RWPE2 (cell line): ENCODE data around the gene TNS3.

Source experiments
- ATAC-seq: fragments of 200-7000 bp; cut with Tn5 transposase; 3 replicates; pipeline ENCODE4 v1.9.1; 2021; ENCODE audit warnings: low read depth
- DNase-seq: peaks from one replicate; pipeline ENCODE4 v3.0.0-alpha.2; 2020; ENCODE audit warnings: low spot score
- H3K27ac ChIP-seq: fragments of 450-650 bp; 2 replicates; pipeline ENCODE4 v1.5.1; 2017; ENCODE audit warnings: mild to moderate bottlenecking; ENCODE audit not compliant: poor library complexity, severe bottlenecking
- H3K27me3 ChIP-seq: fragments of 250-450 bp; sonication (Bioruptor Pico); 2 replicates; pipeline ENCODE4 v1.5.1; 2021; ENCODE audit warnings: mild to moderate bottlenecking, moderate library complexity; ENCODE audit not compliant: insufficient read depth, poor library complexity, severe bottlenecking
- H3K36me3 ChIP-seq: fragments of 250-450 bp; sonication (Bioruptor Pico); 2 replicates; pipeline ENCODE4 v1.5.1; 2020; ENCODE audit warnings: low read depth, mild to moderate bottlenecking, moderate library complexity
- H3K4me1 ChIP-seq: fragments of 250-450 bp; sonication (Bioruptor Pico); 2 replicates; pipeline ENCODE4 v1.5.1; 2021; ENCODE audit warnings: mild to moderate bottlenecking, moderate library complexity; ENCODE audit not compliant: insufficient read depth, poor library complexity, severe bottlenecking
- H3K4me3 ChIP-seq: fragments of 250-450 bp; sonication (Bioruptor Pico); 2 replicates; pipeline ENCODE4 v1.5.1; 2021; ENCODE audit warnings: mild to moderate bottlenecking, moderate library complexity; ENCODE audit not compliant: severe bottlenecking
- H3K9me3 ChIP-seq: fragments of 250-450 bp; sonication (Bioruptor Pico); 2 replicates; pipeline ENCODE4 v1.5.1; 2021; ENCODE audit warnings: mild to moderate bottlenecking, moderate library complexity; ENCODE audit not compliant: severe bottlenecking
- CTCF ChIP-seq: fragments of 450-650 bp; IDR thresholded peaks from one replicate; pipeline ENCODE4 v1.5.1; 2017; ENCODE audit warnings: mild to moderate bottlenecking, moderate library complexity; ENCODE audit not compliant: poor library complexity, severe bottlenecking

The TNS3 gene

GRCh38 chr7:47416492-47417480 is 165.1 kb downstream of the TNS3 start:
- DNase-seq (no peak), ATAC-seq (no peak)
- Histone ChIP-seq H3K27ac (no peak overlapping the region), H3K4me3 (no peak overlapping the region), H3K9me3 (peaks cover 1% of the 10 kb centered on the region), H3K4me1 (no peaks in the 10 kb centered on the region), H3K27me3 (no peaks in the 10 kb centered on the region), H3K36me3 (peaks cover 52% of the 10 kb centered on the region)
- TF ChIP-seq CTCF = no peak

DNA sequence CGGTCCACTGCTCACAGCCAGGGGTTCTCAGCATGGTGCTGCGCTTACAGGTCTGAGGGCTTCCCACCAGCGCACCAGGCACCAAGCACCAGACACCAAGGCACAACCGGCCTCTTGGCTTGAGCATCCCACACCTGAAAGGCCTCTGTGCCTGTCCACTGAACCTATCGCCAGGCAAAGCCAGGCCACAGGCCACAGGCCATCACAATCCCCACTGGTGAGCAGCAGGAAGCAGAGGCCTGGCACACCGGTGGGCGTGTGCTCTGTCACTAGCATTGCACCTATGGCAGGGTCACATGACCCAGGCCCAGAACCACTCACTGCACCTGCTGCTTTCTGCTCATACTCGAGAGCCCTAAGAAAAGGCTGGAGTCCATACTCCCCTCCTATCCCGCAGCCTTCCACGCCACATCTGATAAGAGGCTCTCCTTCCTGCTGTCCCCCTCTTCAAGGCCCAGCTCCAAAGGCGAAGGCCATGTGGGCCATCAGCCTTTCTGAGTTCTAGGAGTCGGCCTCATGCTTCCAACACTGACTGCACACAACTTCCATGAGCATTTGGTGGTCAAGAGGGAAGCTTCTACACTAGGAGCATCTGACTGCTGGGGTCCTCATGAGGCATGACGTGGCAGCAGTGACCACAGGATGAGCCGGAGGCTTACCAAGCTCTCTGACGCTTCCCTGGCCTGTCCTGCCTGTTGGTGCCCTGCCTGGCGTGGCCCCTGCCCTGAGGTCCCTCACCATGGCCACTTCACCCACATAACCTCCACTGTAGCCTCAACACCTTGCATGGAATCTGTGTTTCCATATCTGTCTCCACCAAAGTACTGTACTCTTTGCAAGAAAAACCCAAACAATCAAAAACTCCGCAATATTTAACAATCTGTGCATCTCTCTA is 166.3 kb downstream of the TNS3 start:
- peaks cover 60% of the 10 kb centered on the region for H3K36me3 ChIP-seq
- no peaks in the 10 kb centered on the region for H3K27me3 ChIP-seq
- H3K27ac ChIP-seq = no peak overlapping the region
- no peak overlapping the region for H3K4me3 ChIP-seq
- H3K4me1 ChIP-seq = no peaks in the 10 kb centered on the region
- no peak for TF ChIP-seq CTCF
- DNase-seq = no peak
- H3K9me3 ChIP-seq = peaks cover 1% of the 10 kb centered on the region
- no peak for ATAC-seq

- no peak for DNase-seq
Observed at GRCh38 chr7:47414342-47415317, 167.3 kb downstream of the TNS3 start.

More at GRCh38 chr7:47414342-47415317, 167.3 kb downstream of the TNS3 start:
- Histone ChIP-seq H3K4me1 (no peaks in the 10 kb centered on the region), H3K27me3 (no peaks in the 10 kb centered on the region), H3K4me3 (no peak overlapping the region), H3K36me3 (peaks cover 55% of the 10 kb centered on the region), H3K27ac (no peak overlapping the region), H3K9me3 (peaks cover 1% of the 10 kb centered on the region)
- no peak for TF ChIP-seq CTCF
- no peak for ATAC-seq
